Endothelial cell of umbilical vein (primary cell): ENCODE results near the gene EGLN1. TPM values are rescaled to one million over a fixed set of nuclear protein-coding genes. Genes with fewer than 3 reads are reported as not detected.

ENCODE experiments used
- BruUV-seq: library from RNA; stranded (reverse); fragments of 400-500 nt; replicated peaks from 2 replicates; lab custom pipeline; 2021; lab: Mats Ljungman, UMichigan
- CTCF ChIA-PET: fragments of 300-600, 350-600 bp; sonication (Branson Sonifier 250); formaldehyde crosslinking; loops from one replicate; lab custom pipeline; 2021; ENCODE audit warnings: antibody characterized with exemption, inconsistent platforms; lab: Charles Lee
- POLR2A ChIA-PET: fragments of 300-600, 350-600 bp; sonication (Branson Sonifier 250); formaldehyde crosslinking; loops from one replicate; lab custom pipeline; 2021; ENCODE audit warnings: antibody characterized with exemption, inconsistent platforms; lab: Charles Lee
- DNase-seq: peaks from one replicate; pipeline ENCODE4 v3.0.0-alpha.2; 2011; ENCODE audit warnings: low read depth, low spot score
- FAIRE-seq: peaks from 2 replicates; lab custom pipeline; 2011; peaks lifted over from hg19 to GRCh38; lab: Jason Lieb, UNC
- H2AFZ ChIP-seq: 2 replicates; pipeline ENCODE4 v1.6.0; 2012; ENCODE audit warnings: low read depth, low read length, control low read depth, inconsistent platforms
- H3K27ac ChIP-seq: 2 replicates; pipeline ENCODE4 v1.5.1; 2011; ENCODE audit warnings: low read depth, mild to moderate bottlenecking, control low read depth, low read length, moderate library complexity; ENCODE audit not compliant: insufficient read depth
- H3K27me3 ChIP-seq, 2 experiments: 2 replicates each; pipeline versions ENCODE4 v1.6.0 to v1.6.1; 2011; ENCODE audit warnings: low read length in 2 of 2, mixed read lengths in 1 of 2; ENCODE audit not compliant: control insufficient read depth in 2 of 2, insufficient read depth in 2 of 2
- H3K36me3 ChIP-seq, 2 experiments: 2 replicates in 1 of 2; 3 replicates in 1 of 2; pipeline ENCODE4 v1.5.1; 2011; ENCODE audit warnings: low read length in 2 of 2, mild to moderate bottlenecking in 1 of 2, moderate library complexity in 1 of 2; ENCODE audit not compliant: control insufficient read depth in 2 of 2, insufficient read depth in 2 of 2; ENCODE audit errors: extremely low read depth in 1 of 2
- H3K4me1 ChIP-seq: 3 replicates; pipeline ENCODE4 v1.5.1; 2011; ENCODE audit warnings: mild to moderate bottlenecking, low read length; ENCODE audit not compliant: control insufficient read depth, insufficient read depth; ENCODE audit errors: extremely low read depth
- H3K4me2 ChIP-seq: 2 replicates; pipeline ENCODE4 v1.6.1; 2011; ENCODE audit warnings: low read length, control low read depth, mixed read lengths; ENCODE audit not compliant: insufficient read depth
- H3K4me3 ChIP-seq, 3 experiments: fragments of 200-600 bp in 1 of 3; sonication (generic), shearing (Covaris generic) in 1 of 3; replicated peaks in 1 of 3; 2 replicates each; pipeline ENCODE4 v1.5.1; 2011 to 2016; ENCODE audit warnings: control low read depth in 3 of 3, low read length in 3 of 3, mild to moderate bottlenecking in 2 of 3, inconsistent platforms in 1 of 3, low read depth in 1 of 3, moderate library complexity in 1 of 3; ENCODE audit not compliant: insufficient read depth in 1 of 3
- H3K79me2 ChIP-seq: 2 replicates; pipeline ENCODE4 v1.6.0; 2012; ENCODE audit warnings: low read length, inconsistent platforms; ENCODE audit not compliant: control insufficient read depth, insufficient read depth
- H3K9ac ChIP-seq: replicated peaks from 2 replicates; pipeline ENCODE3; 2011; ENCODE audit warnings: low read length, control low read depth; ENCODE audit not compliant: insufficient read depth; ENCODE audit errors: extremely low read depth
- H3K9me1 ChIP-seq: replicated peaks from 3 replicates; pipeline ENCODE4 v1.6.0; 2011; ENCODE audit warnings: mild to moderate bottlenecking, low read length; ENCODE audit not compliant: control insufficient read depth, insufficient read depth; ENCODE audit errors: extremely low read depth
- H3K9me3 ChIP-seq: replicated peaks from 2 replicates; pipeline ENCODE4 v1.5.1; 2012; ENCODE audit warnings: low read length, inconsistent platforms; ENCODE audit not compliant: control insufficient read depth, insufficient read depth
- H4K20me1 ChIP-seq: replicated peaks from 2 replicates; pipeline ENCODE3; 2011; ENCODE audit warnings: mild to moderate bottlenecking, low read length; ENCODE audit not compliant: control insufficient read depth, insufficient read depth; ENCODE audit errors: extremely low read depth
- GATA2 ChIP-seq: IDR thresholded peaks from 2 replicates; pipeline ENCODE4 v1.7.0; 2011; ENCODE audit warnings: low read depth, mild to moderate bottlenecking, moderate library complexity, mixed read lengths, low read length; ENCODE audit not compliant: insufficient read length, insufficient read depth
- POLR2A ChIP-seq: IDR thresholded peaks from 2 replicates; pipeline ENCODE4 v1.6.1; 2012; ENCODE audit warnings: low read depth, mild to moderate bottlenecking, control low read depth, low read length
- dilution Hi-C: fragments of 300-500 bp; cut with MboI; formaldehyde crosslinking; loops from one replicate; pipeline ENCODE4 v1.15.0; 2019; ENCODE audit warnings: low sequenced_read_pairs; ENCODE audit not compliant: extremely low pct_ligation_motif_present
- intact Hi-C: fragments of 100-400 bp; cut with micrococcal nuclease; formaldehyde crosslinking; loops from one replicate; pipeline ENCODE4 v1.10.0; 2022
- polyA plus RNA-seq, 4 experiments: library from polyadenylated mRNA; depleted of rRNA in 3 of 4; stranded (reverse) in 3 of 4; unstranded in 1 of 4; fragments of >200 nt; gene quantifications; 2 replicates each; pipeline versions ENCODE4 v1.2.1 to v1.2.3, GENCODE V29; 2011 to 2012; ENCODE audit warnings: missing spikeins in 1 of 4
- total RNA-seq: library from RNA; stranded (reverse); gene quantifications from 2 replicates; pipeline ENCODE4 v1.2.3, GENCODE V29; 2021
- TF ChIP-seq, protein P1 (sequence below), 2 donors: IDR thresholded peaks; 1 replicate in 1 of 2; 2 replicates in 1 of 2; pipeline ENCODE4 v1.5.1; 2011; ENCODE audit warnings: low read length in 2 of 2, mild to moderate bottlenecking in 2 of 2, moderate library complexity in 2 of 2, control low read depth in 1 of 2, inconsistent platforms in 1 of 2, low read depth in 1 of 2; ENCODE audit not compliant: insufficient read depth in 1 of 2; ENCODE audit errors: extremely low read depth in 1 of 2

EGLN1 gene
- total and polyA plus RNA-seq, 2 donors (not counting 3 experiments of a cell fraction or from before 2014, with no cell fraction given) = 13.7 to 38.1 TPM

DNA sequence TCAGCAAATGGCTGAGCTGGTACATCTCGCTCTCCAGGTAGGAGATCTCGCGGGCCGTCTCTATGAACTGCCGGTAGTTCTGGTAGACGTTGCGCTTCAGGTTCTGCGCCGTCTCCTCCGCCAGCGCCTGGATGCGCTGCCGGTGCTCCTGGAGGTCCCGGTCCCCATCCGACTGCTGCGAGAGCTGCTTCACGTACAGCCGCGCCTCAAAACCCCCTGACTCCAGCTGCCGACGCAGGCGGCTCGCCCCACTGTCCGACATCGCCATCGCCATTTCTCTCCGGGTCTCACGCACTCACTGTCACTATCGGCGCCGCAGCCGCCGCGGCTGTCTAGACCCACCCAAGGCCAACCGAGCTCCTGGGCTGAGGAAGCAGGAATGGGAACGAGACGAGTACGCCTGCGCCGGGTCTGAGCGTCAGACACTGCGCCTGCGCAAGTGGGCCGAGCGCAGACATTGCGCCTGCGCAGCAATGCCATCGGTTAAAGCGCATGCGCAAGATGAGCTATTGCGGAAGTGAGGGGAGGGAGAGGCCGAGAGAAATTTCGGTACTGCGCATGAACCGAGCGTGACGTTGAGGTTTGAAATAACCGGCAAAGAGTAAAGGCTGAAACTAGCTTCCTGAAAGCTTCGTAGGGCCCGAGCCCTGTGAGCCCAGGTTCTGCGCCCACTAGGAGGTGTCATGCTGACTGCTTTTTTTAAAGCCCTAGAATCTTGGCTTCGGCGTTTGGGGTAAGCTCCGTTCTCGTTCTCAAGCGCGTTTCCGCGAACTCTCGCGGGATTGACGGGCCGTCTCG is 84.4 kb downstream of the EGLN1 start, which contains the start of gene EXOC8:
TSS of gene EXOC8 (minus strand) at position 381 of the 798 bp plus-strand sequence. CDS start at position 274, 107 bp downstream.
- intact Hi-C loops = loop anchor here (1.0 to 10.0 kb wide), 6 partner anchors 15 to 360 kb away; partner anchors contain the start of genes ARV1, GNPAT and TTC13
- TF ChIP-seq POLR2A (peak; percentile 77), GATA2 (no peak)
- TF ChIP-seq, protein P1, sequence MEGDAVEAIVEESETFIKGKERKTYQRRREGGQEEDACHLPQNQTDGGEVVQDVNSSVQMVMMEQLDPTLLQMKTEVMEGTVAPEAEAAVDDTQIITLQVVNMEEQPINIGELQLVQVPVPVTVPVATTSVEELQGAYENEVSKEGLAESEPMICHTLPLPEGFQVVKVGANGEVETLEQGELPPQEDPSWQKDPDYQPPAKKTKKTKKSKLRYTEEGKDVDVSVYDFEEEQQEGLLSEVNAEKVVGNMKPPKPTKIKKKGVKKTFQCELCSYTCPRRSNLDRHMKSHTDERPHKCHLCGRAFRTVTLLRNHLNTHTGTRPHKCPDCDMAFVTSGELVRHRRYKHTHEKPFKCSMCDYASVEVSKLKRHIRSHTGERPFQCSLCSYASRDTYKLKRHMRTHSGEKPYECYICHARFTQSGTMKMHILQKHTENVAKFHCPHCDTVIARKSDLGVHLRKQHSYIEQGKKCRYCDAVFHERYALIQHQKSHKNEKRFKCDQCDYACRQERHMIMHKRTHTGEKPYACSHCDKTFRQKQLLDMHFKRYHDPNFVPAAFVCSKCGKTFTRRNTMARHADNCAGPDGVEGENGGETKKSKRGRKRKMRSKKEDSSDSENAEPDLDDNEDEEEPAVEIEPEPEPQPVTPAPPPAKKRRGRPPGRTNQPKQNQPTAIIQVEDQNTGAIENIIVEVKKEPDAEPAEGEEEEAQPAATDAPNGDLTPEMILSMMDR (IDR thresholded peaks at IDR 0.05; ENCODE audit: extremely low read depth in 1 of 2, insufficient read depth in 1 of 2, low read depth in 1 of 2, low read length in 2 of 2) = peak in 1 of 2 donors; percentile 4
- peak within 1 kb of the TSS; percentile 84 for H3K4me2 ChIP-seq
- peak within 1 kb of the TSS; percentile 93 for H3K9ac ChIP-seq
- H2AFZ ChIP-seq = peak within 1 kb of the TSS; percentile 22
- H4K20me1 ChIP-seq = no peaks in the 10 kb centered on the region
- H3K27ac ChIP-seq = peak within 1 kb of the TSS; percentile 90
- DNase-seq (peak; percentile 100), FAIRE-seq (peak; percentile 92)
- dilution Hi-C loops = no loop called here
- H3K4me1 ChIP-seq = peaks cover 47% of the 10 kb centered on the region
- ChIA-PET CTCF (interaction anchor here (0.8 to 1.9 kb wide), 18 partner anchors 13 to 265 kb away, joined by 3 to 11 read pairs (median 4); partner anchors contain the start of gene EGLN1), POLR2A (interaction anchor here (0.6 to 1.6 kb wide), 10 partner anchors 11 to 385 kb away, joined by 3 to 7 read pairs (median 3); no protein-coding TSS in a partner anchor)
- no TSS peak for BruUV-seq
- no peaks in the 10 kb centered on the region for H3K9me1 ChIP-seq
- peak within 1 kb of the TSS; percentile 36 to 89 (median 70) for H3K4me3 ChIP-seq
- H3K36me3 ChIP-seq = no peaks in the 10 kb centered on the region
- H3K27me3 ChIP-seq = no peaks in the 10 kb centered on the region
- H3K79me2 ChIP-seq = peaks cover 65% of the 10 kb centered on the region
- H3K9me3 ChIP-seq = no peaks in the 10 kb centered on the region
